Measurements from ENCODE around the gene DMRT2. TPM values are rescaled to one million over a fixed set of nuclear protein-coding genes. Genes with fewer than 3 reads are reported as not detected.

Gene DMRT2
- total RNA-seq, 1 experiment from 2014 or later = 3.4 TPM

DNA sequence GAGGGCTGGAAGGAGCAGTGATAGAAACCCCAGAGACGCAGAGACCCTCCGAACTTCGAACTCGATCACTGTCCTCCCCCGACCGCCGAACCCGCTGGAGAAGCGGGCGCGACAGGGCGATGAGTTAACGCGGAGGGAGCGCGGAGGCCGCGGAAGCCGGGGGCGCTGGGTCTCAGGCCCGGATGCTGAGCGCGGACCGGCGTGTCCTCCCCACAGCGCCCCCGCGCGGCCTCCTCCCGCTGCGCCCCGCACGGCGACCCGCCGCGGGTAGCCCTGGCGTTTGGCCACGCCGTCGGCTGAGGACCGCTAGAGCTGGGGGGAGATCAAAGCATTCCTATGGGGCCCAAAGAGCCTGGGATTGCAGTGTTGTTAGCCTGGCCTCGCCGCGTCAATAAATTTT is 7.7 kb upstream of the DMRT2 start:
- no peak for DNase-seq (ENCODE audit: low read depth, low spot score)

DNA sequence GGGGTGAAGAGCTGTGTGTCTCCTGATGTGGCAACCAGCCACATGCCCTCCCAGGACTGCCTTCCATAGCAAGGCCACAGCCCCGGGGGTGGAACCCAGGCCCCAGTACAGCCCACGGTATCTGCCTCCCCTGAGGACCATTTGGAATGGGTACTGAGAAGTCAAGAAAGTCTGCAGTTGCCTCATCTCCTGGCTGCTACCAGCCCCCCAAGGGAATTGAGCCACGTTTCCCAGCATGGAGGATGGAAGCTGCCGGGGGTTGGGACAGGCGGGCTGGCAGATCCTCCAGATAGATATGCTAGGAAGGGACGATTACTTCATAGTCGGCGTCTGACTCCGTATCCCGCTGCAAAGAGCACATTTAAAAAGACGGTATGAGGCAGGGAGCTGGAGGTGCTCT is 5.5 kb upstream of the DMRT2 start:
- in situ Hi-C loops (cut with HindIII; ENCODE audit: low pct_unique_long_range_greater_than_20kb, low sequenced_read_pairs) = no loop called here
- DNase-seq (ENCODE audit: low read depth, low spot score) = no peak

More for the DNA sequence above, 7.7 kb upstream of the DMRT2 start:
- in situ Hi-C loops (cut with HindIII; ENCODE audit: low pct_unique_long_range_greater_than_20kb, low sequenced_read_pairs) = no loop called here

DNA sequence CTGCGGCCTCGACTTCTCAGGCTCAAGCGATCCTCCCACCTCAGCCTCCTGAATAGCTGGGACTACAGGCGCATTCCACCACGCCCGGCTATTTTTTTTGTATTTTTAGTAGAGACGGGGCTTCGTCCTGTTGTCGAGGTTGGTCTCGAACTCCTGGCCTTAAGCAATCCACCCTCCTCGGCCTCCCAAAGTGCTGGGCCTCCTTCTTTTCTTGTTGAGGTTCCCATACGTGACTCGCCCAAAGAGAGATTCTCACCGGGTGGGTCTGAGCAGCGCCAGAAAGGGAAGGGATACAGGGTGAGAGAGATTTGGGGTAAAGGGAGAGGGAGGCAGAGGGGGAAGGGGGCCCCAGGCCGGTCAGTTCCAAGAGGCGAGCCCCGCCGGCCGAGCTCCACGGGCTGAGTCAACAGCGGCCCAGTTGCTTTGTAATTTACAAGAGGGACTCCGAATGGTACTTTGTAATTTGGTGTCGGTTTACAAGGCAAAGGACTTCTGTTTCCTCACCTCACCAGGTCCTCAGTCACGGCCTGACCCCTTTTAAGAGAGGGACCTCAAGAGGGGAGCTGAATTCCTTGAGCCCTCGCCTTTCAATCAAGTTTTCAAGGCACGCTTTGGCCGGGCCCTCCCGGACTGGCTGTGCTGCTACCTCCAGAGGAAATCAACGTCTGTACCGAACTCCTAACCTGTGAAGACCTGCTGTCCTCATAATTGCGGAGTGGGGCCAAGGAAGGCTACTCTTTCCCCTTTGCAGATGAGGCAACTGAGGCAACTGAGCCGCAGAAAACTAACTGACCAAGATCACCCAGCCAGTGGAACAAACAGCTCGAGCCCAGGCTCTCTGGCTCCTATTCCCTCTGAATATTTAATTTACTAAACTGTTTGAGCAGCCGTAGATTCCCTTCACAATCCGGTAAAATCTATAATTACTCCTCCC is 3.3 kb upstream of the DMRT2 start:
- in situ Hi-C loops (cut with HindIII; ENCODE audit: low pct_unique_long_range_greater_than_20kb, low sequenced_read_pairs) = no loop called here
- DNase-seq (ENCODE audit: low read depth, low spot score) = no peak

DNA sequence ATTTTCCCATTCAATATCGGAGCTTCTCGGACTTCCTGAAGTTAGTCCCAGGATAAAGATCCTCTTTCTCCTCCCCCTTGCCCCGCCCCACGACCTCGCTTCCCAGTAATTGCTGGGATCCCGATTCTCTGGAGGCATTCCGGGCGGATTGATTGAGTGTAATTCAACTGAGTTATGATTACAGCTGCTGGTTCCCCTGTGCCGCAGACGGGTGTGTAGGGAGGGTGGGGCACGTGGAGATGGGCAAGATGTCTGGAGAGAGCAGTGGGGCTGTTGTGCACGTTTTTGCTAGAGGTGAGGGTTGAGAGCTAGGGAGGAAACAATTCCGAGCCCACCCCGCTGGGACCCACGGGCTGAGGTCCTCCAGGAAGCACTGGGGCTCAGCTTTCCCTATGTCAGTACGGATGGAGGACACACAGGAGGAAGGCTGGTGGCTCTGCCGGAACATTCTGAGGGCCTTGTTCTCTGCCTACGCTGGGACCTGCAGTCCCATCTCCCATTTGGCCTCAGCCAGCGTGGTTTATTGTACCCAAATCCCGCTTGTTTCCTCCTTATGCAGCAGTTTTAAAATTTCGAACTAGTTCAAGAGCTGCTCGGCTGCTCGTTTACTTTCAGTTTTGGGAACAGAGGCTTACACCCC is 2.4 kb upstream of the DMRT2 start:
- in situ Hi-C loops (cut with HindIII; ENCODE audit: low pct_unique_long_range_greater_than_20kb, low sequenced_read_pairs) = no loop called here
- no peak for DNase-seq (ENCODE audit: low read depth, low spot score)

DNA sequence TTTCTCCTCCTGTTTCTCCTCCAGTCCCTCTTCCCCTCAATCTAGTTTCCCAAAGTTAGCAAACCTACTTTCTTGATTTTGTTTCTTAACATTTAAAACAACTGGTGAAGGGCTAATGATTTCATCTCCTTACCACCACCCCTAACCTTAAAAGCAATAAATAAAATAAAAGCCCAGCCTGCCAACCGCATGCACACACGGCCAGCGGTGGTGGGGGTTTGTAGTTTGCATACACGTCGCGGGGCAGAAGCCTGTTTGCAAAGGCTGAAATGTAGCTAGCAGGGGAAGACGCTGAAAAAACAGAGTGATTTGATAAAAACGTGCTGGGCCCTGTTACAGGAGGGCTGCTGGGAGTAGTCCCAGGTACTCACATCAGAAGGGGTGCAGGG is 1.9 kb upstream of the DMRT2 start:
- no peak for DNase-seq (ENCODE audit: low read depth, low spot score)
- in situ Hi-C loops (cut with HindIII; ENCODE audit: low pct_unique_long_range_greater_than_20kb, low sequenced_read_pairs) = no loop called here

DNA sequence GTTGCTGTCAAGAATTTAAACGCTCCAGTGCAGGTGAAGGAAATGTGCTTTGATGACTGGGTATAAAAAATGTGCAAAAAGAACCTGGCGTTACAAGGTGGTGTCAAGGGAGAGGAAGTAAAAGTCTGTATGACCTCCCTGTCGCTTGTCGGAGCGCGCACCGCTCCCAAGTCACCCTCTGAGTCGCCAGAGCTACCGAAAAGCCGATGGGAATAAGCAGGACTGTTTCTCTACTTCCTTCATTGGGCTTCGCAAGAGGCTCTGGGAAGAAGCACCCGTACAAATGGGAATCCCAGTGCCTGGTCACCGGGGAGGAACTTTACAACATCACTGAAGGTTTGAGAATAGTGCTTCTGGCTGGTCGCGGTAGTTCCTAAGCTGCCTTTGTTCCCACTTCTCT is 1.3 kb upstream of the DMRT2 start:
- no peak for DNase-seq (ENCODE audit: low read depth, low spot score)
- in situ Hi-C loops (cut with HindIII; ENCODE audit: low pct_unique_long_range_greater_than_20kb, low sequenced_read_pairs) = no loop called here

DNA sequence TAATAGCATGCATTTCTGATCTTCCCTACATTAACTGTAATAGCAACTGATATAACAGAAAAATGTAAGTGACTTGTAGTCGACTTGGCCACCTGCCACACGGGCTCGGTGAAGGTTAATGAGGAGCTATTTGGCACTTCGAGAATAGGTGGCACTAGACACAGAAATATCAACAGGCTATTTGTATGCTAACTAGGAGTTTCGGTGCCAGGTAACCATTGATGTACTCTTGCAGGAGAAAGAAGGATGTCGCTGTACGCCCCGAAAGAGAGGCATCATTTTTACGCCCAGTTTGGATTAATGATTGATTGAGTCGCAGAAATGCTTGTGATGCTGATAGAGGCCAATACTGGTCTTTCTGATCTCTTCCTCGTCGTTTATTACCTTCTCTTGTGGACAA is 516 bp upstream of the DMRT2 start:
- in situ Hi-C loops (cut with HindIII; ENCODE audit: low pct_unique_long_range_greater_than_20kb, low sequenced_read_pairs) = no loop called here
- DNase-seq (ENCODE audit: low read depth, low spot score) = no peak

DNA sequence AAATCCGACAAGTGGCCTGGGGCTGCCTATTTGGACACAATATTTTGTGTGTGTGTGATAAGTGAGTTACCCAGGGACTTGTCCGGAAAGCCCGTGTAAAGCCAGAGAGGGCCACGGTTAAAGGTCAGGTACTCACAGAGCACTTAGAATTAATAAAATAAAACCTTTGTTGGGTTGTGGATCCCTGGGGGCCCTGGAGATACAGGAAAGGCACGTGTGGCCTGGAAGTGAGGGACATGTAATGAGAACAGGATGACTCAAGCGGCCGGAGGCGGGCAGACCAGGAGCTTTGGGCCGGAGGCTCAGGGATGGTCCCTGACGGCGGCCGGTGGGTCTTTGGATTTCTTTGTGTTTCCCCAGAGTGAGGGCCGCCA is 1.0 kb downstream of the DMRT2 start:
- in situ Hi-C loops (cut with HindIII; ENCODE audit: low pct_unique_long_range_greater_than_20kb, low sequenced_read_pairs) = no loop called here
- peak; percentile 59 for DNase-seq (ENCODE audit: low read depth, low spot score)

DNA sequence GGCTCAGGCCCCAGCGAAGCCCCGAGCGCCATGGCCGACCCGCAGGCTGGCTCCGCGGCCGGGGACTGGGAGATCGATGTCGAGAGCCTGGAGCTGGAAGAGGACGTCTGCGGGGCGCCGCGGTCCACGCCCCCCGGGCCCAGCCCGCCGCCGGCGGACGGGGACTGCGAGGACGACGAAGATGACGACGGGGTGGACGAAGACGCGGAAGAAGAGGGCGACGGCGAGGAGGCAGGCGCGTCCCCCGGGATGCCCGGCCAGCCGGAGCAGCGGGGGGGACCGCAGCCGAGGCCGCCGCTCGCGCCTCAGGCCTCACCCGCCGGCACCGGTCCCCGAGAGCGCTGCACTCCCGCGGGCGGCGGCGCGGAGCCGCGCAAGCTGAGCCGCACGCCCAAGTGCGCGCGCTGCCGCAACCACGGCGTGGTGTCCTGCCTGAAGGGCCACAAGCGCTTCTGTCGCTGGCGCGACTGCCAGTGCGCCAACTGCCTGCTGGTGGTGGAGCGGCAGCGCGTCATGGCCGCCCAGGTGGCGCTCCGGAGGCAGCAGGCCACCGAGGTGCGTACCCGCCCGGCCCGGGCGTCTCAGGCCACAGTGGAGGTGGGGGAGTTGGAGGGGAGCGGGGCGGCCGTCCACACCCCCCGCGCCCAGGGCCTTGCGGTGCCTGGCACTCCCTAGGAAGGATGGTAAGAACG is 1.6 kb downstream of the DMRT2 start:
- in situ Hi-C loops (cut with HindIII; ENCODE audit: low pct_unique_long_range_greater_than_20kb, low sequenced_read_pairs) = no loop called here
- DNase-seq (ENCODE audit: low read depth, low spot score) = no peak

DNA sequence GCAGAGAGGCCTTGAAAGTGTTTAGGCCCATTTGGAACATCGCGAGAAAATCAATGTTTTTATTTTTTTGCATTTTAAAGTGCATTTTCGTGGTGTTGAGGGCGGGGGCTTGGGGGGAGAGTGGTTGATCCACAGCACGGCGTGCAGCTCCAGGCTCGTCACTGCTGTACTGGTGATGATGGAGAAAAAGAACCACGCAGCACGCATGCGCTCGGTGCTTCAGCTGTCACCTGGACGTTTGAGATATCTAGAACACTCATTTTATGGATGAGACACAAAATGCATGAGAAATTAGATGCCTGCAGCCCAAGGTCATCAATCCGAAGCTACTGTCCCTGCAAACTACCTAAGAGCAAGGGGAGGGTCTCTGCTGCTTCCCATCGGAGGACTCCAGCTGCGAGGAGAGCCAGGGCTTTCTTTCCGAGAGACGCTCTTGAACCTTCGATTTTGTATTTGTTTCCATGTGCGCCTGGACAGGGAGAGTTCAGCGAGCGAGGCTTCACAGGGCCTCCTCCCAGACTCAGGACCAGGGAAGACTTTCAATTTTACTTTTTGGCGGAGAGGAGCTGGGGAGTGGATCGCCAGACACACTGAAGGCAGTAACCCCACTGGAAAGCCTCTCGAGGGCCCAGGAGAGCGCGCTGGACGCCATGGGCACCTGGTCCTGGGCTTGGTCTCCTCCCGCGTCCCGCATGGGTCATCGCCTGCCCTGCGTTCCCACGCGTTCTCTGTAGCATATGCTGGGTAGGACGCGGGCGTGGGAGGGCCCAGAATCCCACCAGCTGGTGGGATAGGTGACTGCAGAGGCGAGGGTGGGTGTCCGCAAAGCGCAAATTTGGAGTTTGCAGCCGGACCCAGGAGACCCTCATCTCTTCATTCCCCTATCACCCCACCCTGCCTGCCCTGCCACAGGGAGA is 2.5 kb downstream of the DMRT2 start:
- in situ Hi-C loops (cut with HindIII; ENCODE audit: low pct_unique_long_range_greater_than_20kb, low sequenced_read_pairs) = no loop called here

DNA sequence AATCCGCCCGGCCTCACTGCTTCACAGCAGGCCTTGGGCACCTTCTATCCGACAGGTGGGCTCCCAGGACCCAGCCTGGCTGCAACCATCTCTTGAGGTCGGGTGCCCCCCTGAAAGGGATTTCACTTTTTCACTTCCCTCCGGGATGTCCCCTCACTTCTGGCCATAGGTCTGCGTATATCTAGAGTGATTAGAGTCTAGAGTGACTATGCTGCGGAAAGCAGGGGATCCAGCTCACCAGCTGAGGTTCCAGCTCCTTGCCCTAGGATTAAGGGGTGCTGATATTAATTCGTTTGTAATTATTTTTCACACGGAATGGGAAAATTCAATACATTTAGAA is 3.1 kb downstream of the DMRT2 start:
- no peak for DNase-seq (ENCODE audit: low read depth, low spot score)
- in situ Hi-C loops (cut with HindIII; ENCODE audit: low pct_unique_long_range_greater_than_20kb, low sequenced_read_pairs) = no loop called here

More for the DNA sequence above, 2.5 kb downstream of the DMRT2 start:
- DNase-seq (ENCODE audit: low read depth, low spot score) = no peak

DNA sequence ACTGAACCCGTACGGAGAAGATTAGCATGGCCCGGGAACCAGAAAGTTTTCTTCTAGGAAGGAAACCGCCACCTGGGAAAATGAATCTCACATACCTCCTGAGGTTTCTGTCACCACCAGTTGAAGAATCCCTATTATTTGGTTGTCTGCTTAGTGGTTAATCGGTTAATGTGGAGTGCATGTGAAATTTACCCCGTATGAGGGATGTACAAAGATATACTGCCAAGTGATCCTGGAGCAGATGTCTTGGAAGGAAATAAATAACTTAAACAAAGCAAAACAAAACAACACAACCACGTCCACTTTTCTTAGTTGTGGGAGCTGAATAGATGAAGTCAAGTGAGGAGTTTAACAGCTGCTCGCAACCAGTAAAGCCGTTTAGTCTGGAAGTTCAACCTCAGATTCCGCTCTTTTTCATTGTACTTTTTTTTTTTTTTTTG is 3.8 kb downstream of the DMRT2 start:
- in situ Hi-C loops (cut with HindIII; ENCODE audit: low pct_unique_long_range_greater_than_20kb, low sequenced_read_pairs) = no loop called here
- no peak for DNase-seq (ENCODE audit: low read depth, low spot score)

DNA sequence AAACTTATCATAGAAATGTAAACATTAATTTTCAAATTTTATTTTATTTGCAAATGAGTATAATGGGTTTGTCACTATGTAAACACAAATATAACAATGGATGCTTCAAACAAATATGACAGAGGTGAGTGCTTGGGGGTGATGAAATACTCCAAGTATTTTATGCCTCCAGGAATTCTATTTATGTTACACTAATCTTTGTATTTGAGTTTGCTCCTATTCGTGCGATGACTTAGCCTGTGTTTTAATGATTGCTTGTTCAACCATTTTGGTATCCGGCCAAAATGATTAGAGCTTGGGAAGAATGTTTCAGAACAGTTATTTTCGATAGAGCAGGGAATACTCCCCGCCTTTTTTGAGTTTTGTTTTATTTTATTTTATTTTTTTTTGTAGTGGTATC is 5.0 kb downstream of the DMRT2 start:
- in situ Hi-C loops (cut with HindIII; ENCODE audit: low pct_unique_long_range_greater_than_20kb, low sequenced_read_pairs) = no loop called here
- DNase-seq (ENCODE audit: low read depth, low spot score) = no peak

DNA sequence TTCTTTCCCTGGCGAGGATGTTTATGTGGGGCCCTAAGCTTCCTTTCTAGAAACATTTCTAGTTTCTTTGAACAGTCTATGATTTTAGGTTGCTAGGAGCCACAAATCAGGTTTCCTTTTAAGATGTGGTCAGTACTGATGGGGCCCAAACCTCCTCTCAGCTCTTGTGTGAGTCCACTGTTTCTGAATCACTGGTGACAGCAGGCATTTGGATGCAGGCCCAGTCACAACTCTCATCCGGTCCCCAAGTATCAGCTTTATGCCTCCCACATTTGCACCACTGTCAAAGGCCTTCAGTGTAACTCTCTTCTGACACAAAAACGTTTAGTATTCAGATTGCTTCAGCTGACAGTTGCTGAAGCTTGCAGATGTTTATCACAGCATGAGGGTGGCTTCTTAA is 7.8 kb downstream of the DMRT2 start:
- DNase-seq (ENCODE audit: low read depth, low spot score) = no peak
- in situ Hi-C loops (cut with HindIII; ENCODE audit: low pct_unique_long_range_greater_than_20kb, low sequenced_read_pairs) = no loop called here

DNA sequence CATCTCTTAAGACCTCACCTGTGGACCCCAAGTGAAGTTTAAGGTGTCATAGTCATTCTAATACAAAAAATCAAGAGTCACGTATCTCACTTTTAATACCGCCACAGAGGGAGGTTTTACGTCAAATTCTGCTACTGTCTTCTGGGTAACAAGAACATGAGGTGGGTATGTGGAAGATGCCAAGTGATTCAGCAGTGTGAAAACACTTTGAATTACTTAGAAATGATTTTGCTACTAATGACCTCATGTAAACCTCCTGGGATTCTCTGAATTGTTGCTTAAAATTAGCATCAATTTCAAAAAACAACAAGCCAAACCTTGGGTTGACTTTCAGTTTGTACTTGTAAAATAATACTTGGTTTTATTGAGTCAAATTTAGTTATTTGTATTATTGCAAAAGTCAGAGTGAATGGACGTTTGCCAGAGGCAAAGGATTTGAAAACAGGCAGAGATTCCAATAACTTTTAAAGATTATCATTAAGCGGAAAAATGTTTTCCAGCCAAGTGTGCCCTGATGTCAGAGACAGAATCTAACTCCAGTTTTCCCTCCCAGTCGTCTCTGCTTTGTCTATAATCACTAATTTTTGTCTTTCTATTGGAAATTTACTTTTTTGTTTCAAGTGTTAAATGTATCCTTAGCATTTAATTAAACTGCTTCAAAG is 8.8 kb downstream of the DMRT2 start:
- in situ Hi-C loops (cut with HindIII; ENCODE audit: low pct_unique_long_range_greater_than_20kb, low sequenced_read_pairs) = no loop called here
- no peak for DNase-seq (ENCODE audit: low read depth, low spot score)

DNA sequence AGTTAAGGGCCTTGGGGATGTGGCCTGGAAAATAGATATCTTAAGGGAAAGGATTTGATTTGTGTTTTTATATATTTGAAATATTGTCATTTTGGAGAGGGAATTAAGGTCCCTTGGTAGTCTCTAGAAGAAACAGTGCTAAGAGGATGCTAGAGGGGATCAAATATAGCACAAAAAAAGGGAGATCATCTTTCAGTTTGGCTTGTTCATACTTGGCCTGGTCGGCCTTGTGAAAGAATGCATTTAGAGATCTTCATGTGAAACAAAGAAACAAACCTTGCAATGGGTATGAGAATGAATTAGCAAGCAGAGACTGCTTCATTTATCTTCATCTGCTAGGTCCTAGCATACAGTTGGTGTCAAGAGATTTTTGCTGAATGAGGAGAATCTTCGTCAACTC is 15.0 kb downstream of the DMRT2 start:
- no peak for DNase-seq (ENCODE audit: low read depth, low spot score)
- in situ Hi-C loops (cut with HindIII; ENCODE audit: low pct_unique_long_range_greater_than_20kb, low sequenced_read_pairs) = no loop called here

DNA sequence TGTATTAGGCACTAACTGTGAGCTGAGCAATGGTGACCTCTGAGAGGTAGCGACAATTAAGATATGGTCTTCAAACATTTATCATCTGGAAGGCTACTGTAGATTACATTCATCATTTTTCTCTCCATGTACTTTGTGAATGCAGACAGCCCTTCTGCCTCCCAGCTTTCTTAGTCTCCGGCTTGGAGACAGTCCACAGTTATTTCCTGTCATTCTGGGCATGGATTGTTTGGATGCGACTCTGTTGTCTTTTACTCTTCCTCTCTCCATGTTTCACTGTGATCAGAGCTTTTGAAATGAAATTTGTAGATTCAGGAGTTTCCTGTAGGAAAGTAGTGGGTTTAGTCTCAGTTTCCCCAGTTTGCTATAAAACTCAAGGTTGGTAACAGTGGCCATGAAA is 20.5 kb downstream of the DMRT2 start:
- in situ Hi-C loops (cut with HindIII; ENCODE audit: low pct_unique_long_range_greater_than_20kb, low sequenced_read_pairs) = no loop called here
- no peak for DNase-seq (ENCODE audit: low read depth, low spot score)

Measured in SK-MEL-5 (cell line).